Testis (tissue), 3 donors: Measurements from ENCODE around the gene ZNF563. TPM values are rescaled to one million over a fixed set of nuclear protein-coding genes. Genes with fewer than 3 reads are reported as not detected.
"Not testable (repeated sequence)": the region's sequence is repeated elsewhere in the genome, so short reads cannot be mapped to it uniquely, and the experiment has no call there.

Source experiments
- DNase-seq: peaks from one replicate; pipeline ENCODE4 v3.0.0-alpha.2; 2019
- H3K27ac ChIP-seq, 2 donors: fragments of 200-600 bp; sonication (generic); one replicate each; pipeline ENCODE4 v1.5.1; 2019
- H3K27me3 ChIP-seq: fragments of 200-600 bp; sonication (generic); one replicate; pipeline ENCODE4 v1.5.1; 2019
- H3K36me3 ChIP-seq: fragments of 200-600 bp; sonication (generic); one replicate; pipeline ENCODE4 v1.5.1; 2017; ENCODE audit warnings: low read depth; ENCODE audit errors: missing control alignments
- H3K4me1 ChIP-seq: fragments of 200-600 bp; sonication (generic); one replicate; pipeline ENCODE4 v1.5.1; 2019
- H3K4me3 ChIP-seq, 2 donors: fragments of 200-600 bp; sonication (generic); one replicate each; pipeline ENCODE4 v1.5.1; 2017 to 2019
- H3K9me3 ChIP-seq: fragments of 200-600 bp; sonication (generic); one replicate; pipeline ENCODE4 v1.5.1; 2017
- POLR2A ChIP-seq: fragments of 450-650 bp; IDR thresholded peaks from one replicate; pipeline ENCODE4 v1.6.1; 2017; ENCODE audit warnings: antibody characterized with exemption, mild to moderate bottlenecking, moderate library complexity
- WGBS, 2 donors: methylation state at CpG; one replicate each; pipeline ENCODE4 v1.1.5; 2018; 5-methylcytosine and 5-hydroxymethylcytosine counted together
- intact Hi-C: fragments of 100-400 bp; cut with DNase I; formaldehyde crosslinking; loops from one replicate; pipeline ENCODE4 v1.15.1; 2023; ENCODE audit warnings: low total_unique reads
- polyA plus RNA-seq: library from polyadenylated mRNA; stranded (reverse); fragments of 350-450 nt; fragmentation: Illumina TruSeq; extraction: RNeasy Lipid Tissue Mini Kit (QIAGEN cat#74804); gene quantifications from one replicate; pipeline ENCODE4 v1.2.3, GENCODE V29; 2014; ENCODE audit warnings: low read depth, low replicate concordance; ENCODE audit not compliant: insufficient read depth
- total RNA-seq, 2 donors: library from RNA; depleted of rRNA; stranded (reverse); fragments of >200 nt; gene quantifications; one replicate each; pipeline ENCODE4 v1.2.3, GENCODE V29; 2016
- TF ChIP-seq, protein P1 (sequence below), 3 experiments: fragments of 450-650 bp in 2 of 3; fragments of 200-600 bp in 1 of 3; sonication (generic) in 1 of 3; IDR thresholded peaks; one replicate each; pipeline ENCODE4 v1.5.1; 2016 to 2019; ENCODE audit warnings: antibody characterized with exemption in 3 of 3, mild to moderate bottlenecking in 2 of 3, moderate library complexity in 1 of 3

Gene ZNF563
- total and polyA plus RNA-seq, 3 donors from 2014 or later, result 13.7 to 29.1 (median 21.0) TPM

DNA sequence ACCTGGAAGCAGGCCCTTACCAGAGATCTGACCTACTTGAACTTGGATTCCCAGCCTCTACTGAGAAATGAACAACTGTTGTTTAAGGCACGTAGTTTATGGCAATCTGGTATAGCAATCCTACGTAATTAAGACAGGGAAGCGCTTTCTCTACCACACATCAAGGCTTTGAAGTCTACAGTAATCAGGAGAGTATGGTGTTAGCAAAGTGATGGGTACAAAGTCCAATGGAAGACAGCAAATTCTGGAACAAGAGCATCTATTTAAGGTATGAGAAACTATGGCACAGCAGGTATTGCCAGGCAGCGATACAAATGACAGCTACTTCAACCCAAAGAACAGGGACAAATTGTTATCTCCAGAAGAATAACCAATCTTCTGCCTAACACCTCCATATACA is 3.1 kb downstream of the ZNF563 start:
- Histone ChIP-seq H3K4me3 (no peak overlapping the region), H3K9me3 (no peaks in the 10 kb centered on the region), H3K36me3 (no peaks in the 10 kb centered on the region), H3K27me3 (no peaks in the 10 kb centered on the region), H3K4me1 (peaks cover 4% of the 10 kb centered on the region), H3K27ac (peak overlapping the region in 1 of 2 donors; percentile 21)
- WGBS, 2 donors, result 77 to 82% methylated on average over 4 of the region's 4 CpGs
- TF ChIP-seq, protein P1, sequence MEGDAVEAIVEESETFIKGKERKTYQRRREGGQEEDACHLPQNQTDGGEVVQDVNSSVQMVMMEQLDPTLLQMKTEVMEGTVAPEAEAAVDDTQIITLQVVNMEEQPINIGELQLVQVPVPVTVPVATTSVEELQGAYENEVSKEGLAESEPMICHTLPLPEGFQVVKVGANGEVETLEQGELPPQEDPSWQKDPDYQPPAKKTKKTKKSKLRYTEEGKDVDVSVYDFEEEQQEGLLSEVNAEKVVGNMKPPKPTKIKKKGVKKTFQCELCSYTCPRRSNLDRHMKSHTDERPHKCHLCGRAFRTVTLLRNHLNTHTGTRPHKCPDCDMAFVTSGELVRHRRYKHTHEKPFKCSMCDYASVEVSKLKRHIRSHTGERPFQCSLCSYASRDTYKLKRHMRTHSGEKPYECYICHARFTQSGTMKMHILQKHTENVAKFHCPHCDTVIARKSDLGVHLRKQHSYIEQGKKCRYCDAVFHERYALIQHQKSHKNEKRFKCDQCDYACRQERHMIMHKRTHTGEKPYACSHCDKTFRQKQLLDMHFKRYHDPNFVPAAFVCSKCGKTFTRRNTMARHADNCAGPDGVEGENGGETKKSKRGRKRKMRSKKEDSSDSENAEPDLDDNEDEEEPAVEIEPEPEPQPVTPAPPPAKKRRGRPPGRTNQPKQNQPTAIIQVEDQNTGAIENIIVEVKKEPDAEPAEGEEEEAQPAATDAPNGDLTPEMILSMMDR (IDR thresholded peaks at IDR 0.05), result no peak
- no peak for TF ChIP-seq POLR2A
- no peak for DNase-seq
- intact Hi-C loops, result no loop called here

DNA sequence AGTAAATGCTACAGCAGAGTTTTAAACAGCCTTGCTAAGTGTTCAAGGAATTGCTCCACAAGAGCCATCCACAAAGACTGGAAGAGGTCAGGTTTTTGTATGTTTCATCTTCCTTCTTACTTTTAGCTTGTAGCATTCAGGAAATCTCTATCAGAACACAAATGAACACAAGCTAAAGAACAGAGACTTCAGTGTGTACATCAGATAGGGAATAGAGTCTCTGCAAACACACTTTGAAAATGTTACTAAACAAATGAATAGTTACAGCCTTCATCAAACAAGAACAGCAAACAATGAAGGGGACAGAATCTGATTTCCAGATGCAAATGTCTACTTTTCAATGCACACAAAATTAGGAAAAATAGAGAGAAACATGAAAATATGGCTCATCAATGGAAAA is 7.7 kb downstream of the ZNF563 start:
- no peak overlapping the region for H3K27ac ChIP-seq
- H3K4me3 ChIP-seq, result no peak overlapping the region
- TF ChIP-seq, protein P1 (IDR thresholded peaks at IDR 0.05), result no peak
- TF ChIP-seq POLR2A, result no peak
- no peaks in the 10 kb centered on the region for H3K4me1 ChIP-seq
- H3K9me3 ChIP-seq, result no peaks in the 10 kb centered on the region
- DNase-seq, result no peak
- no peaks in the 10 kb centered on the region for H3K27me3 ChIP-seq
- intact Hi-C loops, result no loop called here
- H3K36me3 ChIP-seq, result no peaks in the 10 kb centered on the region

DNA sequence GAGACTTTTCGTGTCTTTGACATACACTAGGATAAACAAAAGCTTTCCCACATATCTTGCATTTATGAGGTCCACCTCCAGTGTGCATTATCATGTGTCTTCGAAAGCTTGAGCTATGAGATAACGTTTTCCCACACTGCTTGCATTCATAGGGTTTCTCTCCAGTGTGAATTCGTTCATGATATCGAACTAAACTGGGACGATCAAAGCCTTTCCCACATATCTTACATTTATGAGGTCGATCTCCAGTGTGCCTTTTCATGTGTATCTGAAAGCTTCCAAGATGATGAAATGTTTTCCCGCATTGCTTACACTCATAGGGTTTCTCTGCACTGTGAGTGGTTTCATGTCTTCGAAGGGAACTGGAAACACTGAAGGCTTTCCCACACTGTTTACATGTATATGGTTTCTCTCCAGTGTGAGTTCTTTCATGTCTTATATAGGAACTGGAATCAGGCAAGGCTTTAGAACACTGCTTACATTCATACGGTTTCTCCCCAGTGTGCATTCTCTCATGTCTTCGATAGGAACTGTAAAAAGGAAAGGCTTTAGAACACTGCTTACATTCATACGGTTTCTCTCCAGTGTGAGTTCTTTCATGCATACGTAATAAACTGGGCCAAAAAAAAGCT is 14.5 kb downstream of the ZNF563 start:
- WGBS, 2 donors, result 93 to 94% methylated on average over 13 of the region's 13 CpGs
- H3K27ac ChIP-seq, result no peak overlapping the region
- DNase-seq, result no peak

GRCh38 chr19:12314553-12314952 is 18.9 kb downstream of the ZNF563 start:
- Histone ChIP-seq H3K27me3 (no peaks in the 10 kb centered on the region), H3K9me3 (no peaks in the 10 kb centered on the region), H3K27ac (no peak overlapping the region), H3K4me1 (no peaks in the 10 kb centered on the region), H3K36me3 (peaks cover 3% of the 10 kb centered on the region), H3K4me3 (no peak overlapping the region)
- 86% methylated on average over 7 of the region's 7 CpGs for WGBS, 2 donors
- no peak for DNase-seq
- intact Hi-C loops, result no loop called here
- TF ChIP-seq, protein P1 (IDR thresholded peaks at IDR 0.05), result no peak
- no peak for TF ChIP-seq POLR2A

More for the DNA sequence above, 14.5 kb downstream of the ZNF563 start:
- Histone ChIP-seq H3K4me1 (no peaks in the 10 kb centered on the region), H3K36me3 (peaks cover 6% of the 10 kb centered on the region), H3K27me3 (no peaks in the 10 kb centered on the region), H3K9me3 (no peaks in the 10 kb centered on the region), H3K4me3 (no peak overlapping the region)
- intact Hi-C loops, result no loop called here
- TF ChIP-seq, protein P1 (IDR thresholded peaks at IDR 0.05), result no peak
- TF ChIP-seq POLR2A, result no peak

GRCh38 chr19:12308891-12309290 is 24.5 kb downstream of the ZNF563 start:
- H3K27me3 ChIP-seq, intact Hi-C loops, H3K27ac ChIP-seq, H3K9me3 ChIP-seq, H3K36me3 ChIP-seq, H3K4me1 ChIP-seq, DNase-seq, H3K4me3 ChIP-seq: not testable (repeated sequence)
- WGBS, 2 donors, result 98% methylated on average over 12 of the region's 12 CpGs
